HG02852 (cell line): Measurements from ENCODE around the gene PPP1R2.
A peak's percentile ranks its signal among the peaks of the same experiment; 100 is the strongest.

ENCODE experiments used
- ATAC-seq: cut with Tn5 transposase; IDR thresholded peaks from one replicate; pipeline ENCODE4 v1.9.1; 2021; ENCODE audit warnings: mild to moderate bottlenecking, moderate library complexity; ENCODE audit not compliant: unreplicated experiment

PPP1R2 gene

GRCh38 chr3:195566797-195567196, 23.7 kb upstream of the PPP1R2 start:
- no peak for ATAC-seq

GRCh38 chr3:195565716-195566115, 22.6 kb upstream of the PPP1R2 start:
- no peak for ATAC-seq

GRCh38 chr3:195563317-195563716, 20.2 kb upstream of the PPP1R2 start:
- ATAC-seq: no peak

- no peak for ATAC-seq
Observed at GRCh38 chr3:195559723-195560409, 16.7 kb upstream of the PPP1R2 start.

GRCh38 chr3:195558602-195559001, 15.5 kb upstream of the PPP1R2 start:
- no peak for ATAC-seq

GRCh38 chr3:195557322-195557721, 14.2 kb upstream of the PPP1R2 start:
- no peak for ATAC-seq

GRCh38 chr3:195556390-195556789, 13.3 kb upstream of the PPP1R2 start:
- ATAC-seq: no peak

- no peak for ATAC-seq
Observed at GRCh38 chr3:195555110-195555509, 12.0 kb upstream of the PPP1R2 start.

- no peak for ATAC-seq
Observed at GRCh38 chr3:195554458-195554857, 11.3 kb upstream of the PPP1R2 start.

GRCh38 chr3:195553268-195553667, 10.1 kb upstream of the PPP1R2 start:
- ATAC-seq: no peak

- ATAC-seq: no peak
Observed at GRCh38 chr3:195551381-195551978, 8.4 kb upstream of the PPP1R2 start.

GRCh38 chr3:195550723-195551122, 7.6 kb upstream of the PPP1R2 start:
- ATAC-seq: no peak

- peak; percentile 75 for ATAC-seq
Observed at GRCh38 chr3:195549931-195550519, 6.9 kb upstream of the PPP1R2 start.

GRCh38 chr3:195548987-195549386, 5.9 kb upstream of the PPP1R2 start:
- no peak for ATAC-seq

- ATAC-seq: no peak
Observed at GRCh38 chr3:195548501-195548900, 5.4 kb upstream of the PPP1R2 start.

GRCh38 chr3:195548006-195548405, 4.9 kb upstream of the PPP1R2 start:
- no peak for ATAC-seq

- no peak for ATAC-seq
Observed at GRCh38 chr3:195546130-195546560, 3.0 kb upstream of the PPP1R2 start.

GRCh38 chr3:195544634-195545033, 1.5 kb upstream of the PPP1R2 start:
- no peak for ATAC-seq

GRCh38 chr3:195544230-195544536, 1.1 kb upstream of the PPP1R2 start:
- no peak for ATAC-seq

GRCh38 chr3:195543500-195544229, 540 bp upstream of the PPP1R2 start:
- no peak for ATAC-seq

GRCh38 chr3:195542316-195542697, 818 bp downstream of the PPP1R2 start:
- ATAC-seq: no peak

GRCh38 chr3:195540511-195540910, 2.6 kb downstream of the PPP1R2 start:
- no peak for ATAC-seq
